ENCODE results near the gene CNIH4. TPM values are rescaled to one million over a fixed set of nuclear protein-coding genes. Genes with fewer than 3 reads are reported as not detected.
"Not testable (repeated sequence)": the region's sequence is repeated elsewhere in the genome, so short reads cannot be mapped to it uniquely, and the experiment has no call there.

Gene CNIH4
- total and polyA plus RNA-seq, 11 donors, result 15.7 to 84.6 (median 33.7) TPM

DNA sequence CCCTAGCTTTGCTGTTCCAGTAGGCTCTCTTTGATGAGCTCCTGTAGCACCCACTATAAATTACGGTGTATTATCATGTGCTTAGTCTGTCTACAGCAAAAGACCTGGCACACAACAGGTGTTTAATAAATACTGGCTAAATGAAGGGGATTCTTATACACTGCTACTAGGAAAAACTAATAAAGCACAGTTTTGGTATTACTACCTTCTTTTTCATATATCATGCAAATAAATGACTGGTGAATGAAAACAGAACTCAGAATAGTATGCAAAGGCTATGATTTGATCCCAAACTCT, 51.6 kb downstream of the CNIH4 start:
- whole genome bisulfite sequencing, 4 donors, result 95 to 97% (median 96%) methylated on average over 1 of the region's 1 CpG

DNA sequence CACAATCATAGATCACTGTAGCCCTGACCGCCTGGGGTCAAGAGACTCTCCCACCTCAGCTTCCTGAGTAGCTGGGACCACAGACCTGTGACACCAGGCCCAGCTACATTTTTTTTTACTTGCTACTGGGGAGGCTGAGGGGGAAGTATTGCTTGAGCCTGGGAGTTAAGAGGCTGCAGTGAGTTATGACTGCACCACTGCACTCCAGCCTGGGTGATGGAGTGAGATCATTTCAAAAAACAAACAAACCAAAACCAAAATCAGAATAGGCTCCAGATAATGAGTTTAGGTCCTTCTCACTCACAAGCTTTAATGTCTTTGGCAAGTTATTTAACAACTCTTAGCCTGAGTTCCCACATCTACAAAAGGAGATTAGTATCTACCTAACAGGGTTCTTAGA, 55.1 kb downstream of the CNIH4 start:
- Histone ChIP-seq H3K9me3 (no peaks in the 10 kb centered on the region), H3K4me3 (no peak overlapping the region), H3K27ac (no peak overlapping the region), H3K27me3 (no peaks in the 10 kb centered on the region), H3K4me1 (peaks cover 0 to 5% (median 0%) of the 10 kb centered on the region in 12 donors), H3K36me3 (peaks cover 0 to 100% (median 97%) of the 10 kb centered on the region in 9 donors)
- no peak for ATAC-seq
- 90 to 100% (median 94%) methylated on average over 1 of the region's 1 CpG for WGBS, 4 donors
- TF ChIP-seq POLR2A (IDR thresholded peaks at IDR 0.05), result no peak
- TF ChIP-seq, protein P1, sequence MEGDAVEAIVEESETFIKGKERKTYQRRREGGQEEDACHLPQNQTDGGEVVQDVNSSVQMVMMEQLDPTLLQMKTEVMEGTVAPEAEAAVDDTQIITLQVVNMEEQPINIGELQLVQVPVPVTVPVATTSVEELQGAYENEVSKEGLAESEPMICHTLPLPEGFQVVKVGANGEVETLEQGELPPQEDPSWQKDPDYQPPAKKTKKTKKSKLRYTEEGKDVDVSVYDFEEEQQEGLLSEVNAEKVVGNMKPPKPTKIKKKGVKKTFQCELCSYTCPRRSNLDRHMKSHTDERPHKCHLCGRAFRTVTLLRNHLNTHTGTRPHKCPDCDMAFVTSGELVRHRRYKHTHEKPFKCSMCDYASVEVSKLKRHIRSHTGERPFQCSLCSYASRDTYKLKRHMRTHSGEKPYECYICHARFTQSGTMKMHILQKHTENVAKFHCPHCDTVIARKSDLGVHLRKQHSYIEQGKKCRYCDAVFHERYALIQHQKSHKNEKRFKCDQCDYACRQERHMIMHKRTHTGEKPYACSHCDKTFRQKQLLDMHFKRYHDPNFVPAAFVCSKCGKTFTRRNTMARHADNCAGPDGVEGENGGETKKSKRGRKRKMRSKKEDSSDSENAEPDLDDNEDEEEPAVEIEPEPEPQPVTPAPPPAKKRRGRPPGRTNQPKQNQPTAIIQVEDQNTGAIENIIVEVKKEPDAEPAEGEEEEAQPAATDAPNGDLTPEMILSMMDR (IDR thresholded peaks at IDR 0.05), result no peak
- intact Hi-C loops (cut with DNase I), result no loop called here
- DNase-seq, result no peak

More for the DNA sequence above, 51.6 kb downstream of the CNIH4 start:
- Histone ChIP-seq H3K27me3 (no peaks in the 10 kb centered on the region), H3K27ac (no peak overlapping the region), H3K4me1 (peaks cover 0 to 5% (median 0%) of the 10 kb centered on the region in 12 donors), H3K9me3 (no peaks in the 10 kb centered on the region), H3K36me3 (peaks cover 0 to 100% (median 97%) of the 10 kb centered on the region in 9 donors), H3K4me3 (no peak overlapping the region)
- DNase-seq (no peak), ATAC-seq (no peak)
- intact Hi-C loops (cut with DNase I), result no loop called here
- TF ChIP-seq, protein P1 (IDR thresholded peaks at IDR 0.05), result no peak
- no peak for TF ChIP-seq POLR2A (IDR thresholded peaks at IDR 0.05)

DNA sequence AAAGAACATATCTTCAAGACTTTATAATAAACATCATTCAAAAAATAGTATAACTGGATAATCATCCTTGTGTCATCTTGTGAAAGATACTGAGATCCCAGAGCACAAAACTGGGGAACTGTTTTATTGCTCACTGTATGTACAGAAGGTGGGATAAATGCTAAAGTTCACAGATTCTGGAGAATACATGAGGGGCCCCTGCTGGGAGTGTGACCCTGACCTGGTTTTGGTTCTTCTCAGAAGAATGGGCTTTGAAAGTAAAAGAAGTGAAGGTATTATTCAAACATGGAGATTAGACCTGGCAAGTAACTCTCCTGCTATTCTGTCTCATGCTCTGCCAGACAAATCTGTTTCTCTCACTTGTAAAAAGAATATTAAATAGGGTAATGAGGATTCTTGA, 63.4 kb downstream of the CNIH4 start:
- Histone ChIP-seq H3K4me1 (peaks cover 0 to 6% (median under 1%) of the 10 kb centered on the region in 12 donors), H3K4me3 (no peak overlapping the region), H3K36me3 (peaks cover 0 to 100% (median 100%) of the 10 kb centered on the region in 9 donors), H3K27me3 (no peaks in the 10 kb centered on the region), H3K27ac (no peak overlapping the region), H3K9me3 (no peaks in the 10 kb centered on the region)
- intact Hi-C loops (cut with DNase I), result no loop called here
- ATAC-seq, result no peak
- no peak for TF ChIP-seq POLR2A (IDR thresholded peaks at IDR 0.05)
- DNase-seq, result no peak

DNA sequence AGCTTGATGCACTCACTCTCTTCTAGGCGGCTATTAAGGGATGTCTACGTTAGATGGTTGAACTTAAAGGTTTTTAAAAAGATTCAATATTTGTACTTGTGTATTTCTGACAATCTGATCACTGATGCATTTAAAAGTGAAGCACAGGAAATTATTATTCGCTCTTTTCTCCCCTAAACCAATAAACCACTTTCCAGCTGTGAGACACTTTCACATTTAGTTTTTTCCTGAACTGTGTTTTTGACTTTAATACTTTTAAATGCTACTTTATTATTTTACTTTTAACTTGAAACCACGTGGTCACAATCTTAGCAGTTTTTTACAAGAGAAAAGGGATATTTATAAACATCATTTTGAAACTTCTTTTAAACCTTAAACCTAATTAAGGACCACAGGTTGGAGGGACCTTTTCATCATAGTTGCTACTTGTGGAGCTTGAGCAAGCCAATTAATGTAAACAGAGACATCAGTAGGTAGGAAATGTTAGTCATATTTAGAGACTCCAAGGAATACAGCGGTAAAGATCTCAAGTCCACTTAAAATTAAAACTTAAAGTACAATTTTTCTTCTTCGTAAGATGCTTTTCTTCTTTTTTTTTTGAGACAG, 68.7 kb downstream of the CNIH4 start:
- 90 to 94% (median 91%) methylated on average over 6 of the region's 6 CpGs for WGBS, 4 donors
- peaks cover 2 to 48% (median 18%) of the 10 kb centered on the region in 12 donors for H3K4me1 ChIP-seq
- no peak overlapping the region for H3K27ac ChIP-seq
- TF ChIP-seq, protein P1 (IDR thresholded peaks at IDR 0.05), result no peak
- no peak for TF ChIP-seq POLR2A (IDR thresholded peaks at IDR 0.05)
- H3K27me3 ChIP-seq, result no peaks in the 10 kb centered on the region
- intact Hi-C loops (cut with DNase I), result loop anchor here in 1 of 10 donors (5.0 kb wide), 1 partner anchor 33 kb away; no protein-coding TSS in a partner anchor
- DNase-seq, result no peak
- H3K9me3 ChIP-seq, result no peaks in the 10 kb centered on the region
- no peak overlapping the region for H3K4me3 ChIP-seq
- ATAC-seq, result no peak
- peaks cover 0 to 95% (median 88%) of the 10 kb centered on the region in 9 donors for H3K36me3 ChIP-seq

DNA sequence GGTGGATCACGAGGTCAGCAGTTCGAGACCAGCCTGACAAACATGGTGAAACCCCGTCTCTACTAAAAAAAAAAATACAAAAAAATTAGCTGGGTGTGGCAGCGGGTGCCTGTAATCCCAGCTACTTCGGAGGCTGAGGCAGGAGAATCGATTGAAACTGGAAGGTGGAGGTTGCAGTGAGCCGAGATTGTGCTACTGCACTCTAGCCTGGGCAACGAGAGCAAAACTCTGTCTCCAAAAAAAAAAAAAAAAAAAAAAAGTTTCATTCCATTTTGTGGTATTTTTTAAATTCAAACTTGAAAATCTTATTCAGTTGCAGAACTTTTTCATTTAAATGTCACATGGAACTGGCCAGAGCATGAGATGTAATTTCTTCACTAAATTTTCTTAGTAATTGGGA, 70.2 kb downstream of the CNIH4 start:
- ATAC-seq, H3K4me3 ChIP-seq, H3K9me3 ChIP-seq, H3K27ac ChIP-seq, DNase-seq, H3K27me3 ChIP-seq: not testable (repeated sequence)
- intact Hi-C loops (cut with DNase I), result loop anchor here in 1 of 10 donors (5.0 kb wide), 1 partner anchor 35 kb away; no protein-coding TSS in a partner anchor
- WGBS, 4 donors, result 85 to 94% (median 90%) methylated on average over 8 of the region's 8 CpGs
- peaks cover 0 to 88% (median 80%) of the 10 kb centered on the region in 9 donors for H3K36me3 ChIP-seq
- H3K4me1 ChIP-seq, result peaks cover 10 to 63% (median 32%) of the 10 kb centered on the region in 12 donors
